Effector memory CD8-positive, alpha-beta T cell (primary cell): ENCODE results near the gene TAS1R2.

Source experiments
- ATAC-seq: fragments of 150-1000 bp; cut with Tn5 transposase; replicated peaks from 2 replicates; pipeline ENCODE4 v1.10.0; 2021; ENCODE audit warnings: mild to moderate bottlenecking, moderate library complexity
- DNase-seq, 3 experiments: peaks; one replicate each; pipeline ENCODE4 v3.0.0; 2021
- H3K27ac Mint-ChIP-seq, 2 donors: one replicate each; pipeline ENCODE4 v1.8.0; 2022; ENCODE audit warnings: mild to moderate bottlenecking in 2 of 2, mixed read lengths in 2 of 2, moderate library complexity in 2 of 2
- H3K27me3 Mint-ChIP-seq, 2 donors: one replicate each; pipeline ENCODE4 v1.8.0; 2022; ENCODE audit warnings: mixed read lengths in 2 of 2
- H3K36me3 Mint-ChIP-seq: one replicate; pipeline ENCODE4 v1.8.0; 2022; ENCODE audit warnings: mild to moderate bottlenecking, moderate library complexity, mixed read lengths; ENCODE audit not compliant: insufficient read depth
- H3K4me1 Mint-ChIP-seq, 2 donors: one replicate each; pipeline ENCODE4 v1.8.0; 2022; ENCODE audit warnings: low read depth in 2 of 2, mixed read lengths in 2 of 2
- H3K4me3 Mint-ChIP-seq, 2 donors: one replicate each; pipeline ENCODE4 v1.8.0; 2022; ENCODE audit warnings: mild to moderate bottlenecking in 2 of 2, mixed read lengths in 2 of 2, moderate library complexity in 2 of 2
- H3K9me3 Mint-ChIP-seq, 2 donors: one replicate each; pipeline ENCODE4 v1.8.0; 2022; ENCODE audit warnings: mixed read lengths in 2 of 2

TAS1R2 gene

GRCh38 chr1:18793164-18793563, 66.3 kb downstream of the TAS1R2 start:
- peaks cover 51 to 75% of the 10 kb centered on the region in 2 donors for H3K27me3 Mint-ChIP-seq
- ATAC-seq (no peak), DNase-seq (no peak)
- H3K36me3 Mint-ChIP-seq, result peaks cover 3% of the 10 kb centered on the region
- H3K4me1 Mint-ChIP-seq, result no peaks in the 10 kb centered on the region
- no peaks in the 10 kb centered on the region for H3K9me3 Mint-ChIP-seq
- H3K27ac Mint-ChIP-seq, result no peak overlapping the region
- H3K4me3 Mint-ChIP-seq, result no peak overlapping the region

- DNase-seq (no peak), ATAC-seq (no peak)
- Mint-ChIP-seq H3K9me3 (no peaks in the 10 kb centered on the region), H3K27me3 (peaks cover 51 to 75% of the 10 kb centered on the region in 2 donors), H3K4me3 (no peak overlapping the region), H3K27ac (no peak overlapping the region), H3K4me1 (no peaks in the 10 kb centered on the region), H3K36me3 (peaks cover 3% of the 10 kb centered on the region)
Measured at GRCh38 chr1:18792747-18793146, 66.7 kb downstream of the TAS1R2 start.
